ENCODE measurements around the gene PRMT6.

PRMT6 gene

DNA sequence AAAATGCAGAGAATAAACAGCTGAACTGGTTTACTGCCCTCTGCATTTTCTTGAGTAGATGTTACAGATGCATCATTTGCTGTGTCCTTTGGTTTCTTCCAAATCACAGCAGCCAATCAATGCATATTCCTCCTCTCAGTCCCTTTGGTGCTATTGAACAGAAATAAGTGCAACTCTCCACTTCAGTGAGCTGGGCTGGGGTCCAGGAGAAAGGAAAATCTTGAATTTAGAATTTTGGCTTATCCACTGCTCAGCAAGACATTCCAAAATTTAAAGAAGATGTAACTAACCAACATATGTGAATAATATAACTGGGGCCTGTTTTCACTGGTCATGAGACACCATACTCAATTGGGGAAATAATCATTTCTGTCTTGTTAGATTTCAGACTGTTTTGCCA, 39.2 kb downstream of the PRMT6 start:
- DNase-seq (ENCODE audit: low read depth) = no peak

DNA sequence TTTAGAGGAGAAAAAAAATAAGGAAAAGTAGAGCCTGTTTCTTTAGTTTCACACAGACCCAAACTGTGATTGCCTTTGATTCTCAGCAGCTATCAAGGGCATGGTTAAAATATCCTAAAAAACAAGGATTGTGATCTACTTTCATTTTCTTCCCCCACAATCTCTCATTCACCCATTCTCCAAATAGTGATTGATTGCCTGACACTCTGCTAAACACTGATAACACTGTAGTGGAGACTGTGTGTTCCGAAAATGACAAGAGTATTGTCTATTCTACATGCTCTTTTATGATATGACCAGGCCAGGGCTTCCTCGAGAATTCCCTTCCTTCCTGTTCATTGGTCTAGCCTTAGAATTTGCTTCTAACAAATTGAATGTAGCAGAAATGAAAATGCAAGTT, 40.2 kb downstream of the PRMT6 start:
- DNase-seq (ENCODE audit: low read depth) = no peak

DNA sequence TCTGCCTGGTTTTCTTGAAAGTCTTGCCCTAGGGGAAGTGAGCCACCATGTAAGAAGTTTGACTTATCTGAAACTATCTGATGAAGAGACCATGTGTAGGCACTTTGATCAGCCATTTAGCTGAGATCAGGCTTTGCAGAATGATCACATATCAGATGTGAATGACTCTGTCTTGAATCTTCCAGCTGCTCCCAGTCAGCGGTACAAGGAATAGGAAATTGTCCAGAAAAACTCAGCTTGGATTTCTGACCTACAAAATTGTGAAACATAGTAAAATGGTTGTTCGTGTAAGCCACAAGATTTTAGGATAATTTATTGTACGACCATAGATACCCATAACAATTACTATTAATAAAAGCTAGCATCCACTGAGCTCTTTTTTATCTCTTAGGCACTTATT, 42.5 kb downstream of the PRMT6 start:
- DNase-seq (ENCODE audit: low read depth) = no peak

DNA sequence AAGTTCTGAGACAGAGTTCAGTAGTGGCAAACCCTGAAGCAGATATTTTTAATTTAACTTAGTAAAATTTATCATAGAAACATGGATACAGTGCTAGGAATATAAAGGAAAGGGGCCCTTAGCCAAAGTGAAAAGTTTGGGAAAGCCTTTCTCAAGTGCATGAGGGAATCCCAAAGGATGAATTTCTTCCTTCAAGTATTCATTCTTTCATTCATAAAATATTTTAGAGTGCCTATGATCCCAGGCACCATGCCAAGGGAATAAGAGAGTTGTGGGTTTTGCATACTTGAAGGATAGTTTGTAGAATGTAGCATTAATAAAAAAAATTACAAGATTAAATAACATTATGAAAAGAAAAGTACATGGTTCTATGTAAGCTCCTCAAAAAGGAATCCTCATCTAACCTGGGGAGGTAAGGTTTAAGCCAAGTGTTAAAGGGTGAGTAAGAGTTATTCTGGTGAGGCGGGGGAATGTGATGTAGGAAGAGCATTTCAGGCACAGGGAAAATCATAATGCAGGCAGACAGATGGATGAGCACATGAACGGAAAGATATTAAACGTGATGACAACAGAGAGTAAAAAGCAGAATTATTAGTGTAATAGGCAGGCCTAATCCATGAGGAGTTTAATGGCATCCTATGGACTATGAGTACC, 44.0 kb downstream of the PRMT6 start:
- no peak for DNase-seq (ENCODE audit: low read depth)

DNA sequence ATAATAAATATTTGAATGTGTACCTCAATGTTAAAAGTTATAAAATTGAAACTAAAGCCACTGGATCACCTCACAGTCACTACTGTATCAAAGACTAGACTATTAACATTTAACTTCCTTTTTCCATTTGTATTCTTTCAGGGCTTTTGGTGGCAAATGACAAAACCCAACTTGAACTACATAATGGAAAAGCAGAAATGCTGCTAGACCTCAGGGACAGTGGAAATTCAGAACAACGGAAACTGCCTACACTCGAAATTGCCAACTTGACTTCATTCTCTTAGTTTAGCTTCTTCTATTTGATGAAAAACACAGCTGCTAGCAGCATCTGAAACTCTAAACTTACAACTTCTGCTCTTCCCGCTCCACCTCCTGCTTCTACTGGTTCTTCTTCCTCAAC, 49.4 kb downstream of the PRMT6 start:
- DNase-seq (ENCODE audit: low read depth) = no peak

All from HS-27A (cell line).